Hepatocyte (in vitro differentiated cells): ENCODE measurements around the gene SYT3. TPM values are rescaled to one million over a fixed set of nuclear protein-coding genes. Genes with fewer than 3 reads are reported as not detected.

Experiments used
- DNase-seq: peaks from one replicate; pipeline ENCODE4 v3.0.0-alpha.2; 2016; ENCODE audit warnings: low spot score
- H2AFZ ChIP-seq: fragments of 200-600 bp; sonication (generic); 2 replicates; pipeline ENCODE4 v1.6.0; 2016; ENCODE audit warnings: antibody characterized with exemption, mild to moderate bottlenecking
- H3K27ac ChIP-seq: fragments of 200-600 bp; sonication (generic); 2 replicates; pipeline ENCODE4 v1.5.1; 2016; ENCODE audit warnings: mild to moderate bottlenecking
- H3K27me3 ChIP-seq: fragments of 200-600 bp; sonication (generic); 2 replicates; pipeline ENCODE4 v1.6.1; 2016
- H3K36me3 ChIP-seq: fragments of 200-600 bp; sonication (generic); replicated peaks from 2 replicates; pipeline ENCODE4 v1.5.1; 2016; ENCODE audit warnings: low read depth; ENCODE audit not compliant: insufficient read depth
- H3K4me1 ChIP-seq: fragments of 200-600 bp; sonication (generic); 2 replicates; pipeline ENCODE4 v1.5.1; 2016; ENCODE audit warnings: mild to moderate bottlenecking, moderate library complexity; ENCODE audit not compliant: insufficient read depth
- H3K4me2 ChIP-seq: fragments of 200-600 bp; sonication (generic); 2 replicates; pipeline ENCODE4 v1.6.0; 2016
- H3K4me3 ChIP-seq: fragments of 200-600 bp; sonication (generic); 2 replicates; pipeline ENCODE4 v1.5.1; 2016; ENCODE audit warnings: mild to moderate bottlenecking
- H3K79me2 ChIP-seq: fragments of 200-600 bp; sonication (generic); 2 replicates; pipeline ENCODE4 v1.6.0; 2017; ENCODE audit warnings: mild to moderate bottlenecking
- H3K9me2 ChIP-seq: fragments of 200-600 bp; sonication (generic); replicated peaks from 2 replicates; pipeline ENCODE4 v1.6.0; 2017; ENCODE audit warnings: mild to moderate bottlenecking; ENCODE audit not compliant: insufficient read depth
- H3K9me3 ChIP-seq: fragments of 200-600 bp; sonication (generic); 2 replicates; pipeline ENCODE4 v1.5.1; 2016; ENCODE audit warnings: low read depth, mild to moderate bottlenecking
- H4K20me1 ChIP-seq: fragments of 200-600 bp; sonication (generic); 2 replicates; pipeline ENCODE4 v1.6.0; 2016; ENCODE audit warnings: mild to moderate bottlenecking; ENCODE audit not compliant: insufficient read depth, poor library complexity, severe bottlenecking
- EZH2 ChIP-seq: fragments of 200-600 bp; sonication (generic); IDR thresholded peaks from 2 replicates; pipeline ENCODE4 v1.6.1; 2016; ENCODE audit warnings: antibody characterized with exemption, mild to moderate bottlenecking, borderline replicate concordance
- EZH2phosphoT487 ChIP-seq: fragments of 200-600 bp; sonication (generic); IDR thresholded peaks from one replicate; pipeline ENCODE4 v1.6.1; 2018; ENCODE audit warnings: antibody characterized with exemption, mild to moderate bottlenecking, low read depth, moderate library complexity; ENCODE audit not compliant: unreplicated experiment, severe bottlenecking
- WGBS: methylation state at CpG from one replicate; pipeline ENCODE4 v1.1.6; 2016; ENCODE audit warnings: low lambda C conversion rate; ENCODE audit errors: missing lambda C conversion rate; 5-methylcytosine and 5-hydroxymethylcytosine counted together
- polyA plus RNA-seq: library from polyadenylated mRNA; unstranded; fragments of >200 nt; fragmentation: Nextera tagmentation; extraction: Ambion mirVana; gene quantifications from 2 replicates; pipeline ENCODE4 v1.2.1, GENCODE V29; 2016
- total RNA-seq: library from RNA; depleted of rRNA; stranded (reverse); fragments of >200 nt; gene quantifications from 2 replicates; pipeline ENCODE4 v1.2.3, GENCODE V29; 2014
- TF ChIP-seq, protein P1 (sequence below): fragments of 200-600 bp; sonication (generic); IDR thresholded peaks from 2 replicates; pipeline ENCODE4 v1.5.1; 2016; ENCODE audit warnings: antibody characterized with exemption, mild to moderate bottlenecking; ENCODE audit not compliant: poor library complexity

SYT3 gene
- total and polyA plus RNA-seq, 2 experiments from 2014 or later, result 1.5 to 2.2 TPM

DNA sequence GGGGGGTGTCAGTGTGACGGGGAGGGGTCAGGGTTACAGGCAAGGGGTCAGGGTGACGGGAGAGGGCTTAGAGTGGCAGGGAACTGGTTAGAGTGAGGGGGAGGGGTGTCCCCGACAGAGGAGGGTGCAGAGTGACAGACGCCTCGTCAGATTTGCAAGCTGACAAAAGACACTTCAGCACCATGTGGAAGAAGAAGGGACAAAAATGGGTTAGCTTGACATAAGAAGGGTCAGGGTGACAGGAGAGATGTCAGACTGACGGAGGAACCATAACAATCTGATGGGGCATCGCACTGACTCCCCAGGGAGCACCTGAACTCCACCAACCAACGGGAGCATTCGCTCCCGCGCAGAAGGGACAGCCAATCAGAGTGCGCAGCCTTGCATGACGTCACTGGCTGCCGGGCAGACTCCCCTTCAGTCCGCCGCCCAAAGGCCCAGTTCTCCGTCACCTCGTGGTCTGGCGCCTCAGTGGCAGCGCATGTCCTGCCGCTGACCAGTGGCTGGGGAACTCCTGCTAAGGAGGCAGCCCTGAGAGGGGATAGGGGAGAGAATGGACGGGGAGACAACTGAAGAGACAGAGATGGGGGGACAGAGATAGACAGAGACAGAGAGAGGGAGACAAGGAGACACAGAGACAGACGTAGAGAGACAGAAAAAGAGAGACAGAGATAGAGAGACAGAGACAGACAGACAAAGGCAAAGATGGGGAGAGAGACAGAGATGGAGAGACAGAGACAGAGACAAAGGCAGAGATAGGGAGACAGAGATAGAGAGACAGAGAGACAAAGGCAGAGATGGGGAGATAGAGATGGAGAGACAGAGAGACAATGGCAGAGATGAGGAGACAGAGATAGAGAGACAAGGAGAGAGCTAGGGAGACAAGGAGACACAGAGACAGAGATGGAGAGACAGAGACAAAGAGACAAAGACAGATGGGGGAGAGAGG is 39.8 kb upstream of the SYT3 start:
- peak; percentile 86 for DNase-seq
- 26% methylated on average over 23 of the region's 23 CpGs for WGBS
- peaks cover 26% of the 10 kb centered on the region for H3K27me3 ChIP-seq

DNA sequence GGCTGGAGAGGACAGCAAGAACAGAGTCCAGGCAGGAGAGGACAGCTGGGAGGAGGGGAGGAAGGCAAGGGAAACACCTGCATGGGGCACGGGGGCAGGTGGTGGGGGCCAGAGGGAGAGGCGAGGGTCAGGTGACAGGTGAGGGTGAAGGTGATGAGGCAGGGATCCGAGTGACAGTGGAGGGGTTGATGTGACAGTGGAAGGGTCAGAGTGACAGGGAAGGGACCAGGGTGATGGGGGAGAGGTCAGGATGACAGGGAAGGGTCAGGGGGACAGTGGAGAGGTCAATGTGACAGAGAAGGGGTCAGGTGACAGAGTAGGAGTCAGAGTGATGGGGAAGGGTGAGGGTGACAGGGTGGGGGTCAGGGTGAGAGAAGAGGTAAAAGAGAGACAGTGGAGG is 38.6 kb upstream of the SYT3 start:
- H3K27me3 ChIP-seq, result peaks cover 20% of the 10 kb centered on the region
- TF ChIP-seq EZH2, result no peak
- TF ChIP-seq, protein P1, sequence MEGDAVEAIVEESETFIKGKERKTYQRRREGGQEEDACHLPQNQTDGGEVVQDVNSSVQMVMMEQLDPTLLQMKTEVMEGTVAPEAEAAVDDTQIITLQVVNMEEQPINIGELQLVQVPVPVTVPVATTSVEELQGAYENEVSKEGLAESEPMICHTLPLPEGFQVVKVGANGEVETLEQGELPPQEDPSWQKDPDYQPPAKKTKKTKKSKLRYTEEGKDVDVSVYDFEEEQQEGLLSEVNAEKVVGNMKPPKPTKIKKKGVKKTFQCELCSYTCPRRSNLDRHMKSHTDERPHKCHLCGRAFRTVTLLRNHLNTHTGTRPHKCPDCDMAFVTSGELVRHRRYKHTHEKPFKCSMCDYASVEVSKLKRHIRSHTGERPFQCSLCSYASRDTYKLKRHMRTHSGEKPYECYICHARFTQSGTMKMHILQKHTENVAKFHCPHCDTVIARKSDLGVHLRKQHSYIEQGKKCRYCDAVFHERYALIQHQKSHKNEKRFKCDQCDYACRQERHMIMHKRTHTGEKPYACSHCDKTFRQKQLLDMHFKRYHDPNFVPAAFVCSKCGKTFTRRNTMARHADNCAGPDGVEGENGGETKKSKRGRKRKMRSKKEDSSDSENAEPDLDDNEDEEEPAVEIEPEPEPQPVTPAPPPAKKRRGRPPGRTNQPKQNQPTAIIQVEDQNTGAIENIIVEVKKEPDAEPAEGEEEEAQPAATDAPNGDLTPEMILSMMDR, result no peak
- TF ChIP-seq EZH2phosphoT487, result no peak
- 67% methylated on average over 1 of the region's 3 CpGs for WGBS
- no peaks in the 10 kb centered on the region for H3K9me2 ChIP-seq
- no peak overlapping the region for H3K4me3 ChIP-seq
- DNase-seq, result no peak
- H4K20me1 ChIP-seq, result no peaks in the 10 kb centered on the region
- no peaks in the 10 kb centered on the region for H3K79me2 ChIP-seq
- H2AFZ ChIP-seq, result no peak overlapping the region
- H3K36me3 ChIP-seq, result no peaks in the 10 kb centered on the region
- no peaks in the 10 kb centered on the region for H3K9me3 ChIP-seq
- no peaks in the 10 kb centered on the region for H3K4me1 ChIP-seq
- H3K4me2 ChIP-seq, result no peak overlapping the region
- no peak overlapping the region for H3K27ac ChIP-seq

More for the DNA sequence above, 39.8 kb upstream of the SYT3 start:
- no peaks in the 10 kb centered on the region for H3K9me3 ChIP-seq
- no peaks in the 10 kb centered on the region for H3K9me2 ChIP-seq
- no peaks in the 10 kb centered on the region for H3K36me3 ChIP-seq
- no peaks in the 10 kb centered on the region for H3K4me1 ChIP-seq
- no peak for TF ChIP-seq EZH2
- TF ChIP-seq EZH2phosphoT487, result no peak
- TF ChIP-seq, protein P1, result no peak
- H3K27ac ChIP-seq, result no peak overlapping the region
- H2AFZ ChIP-seq, result no peak overlapping the region
- no peaks in the 10 kb centered on the region for H3K79me2 ChIP-seq
- H4K20me1 ChIP-seq, result no peaks in the 10 kb centered on the region
- H3K4me3 ChIP-seq, result no peak overlapping the region
- no peak overlapping the region for H3K4me2 ChIP-seq

DNA sequence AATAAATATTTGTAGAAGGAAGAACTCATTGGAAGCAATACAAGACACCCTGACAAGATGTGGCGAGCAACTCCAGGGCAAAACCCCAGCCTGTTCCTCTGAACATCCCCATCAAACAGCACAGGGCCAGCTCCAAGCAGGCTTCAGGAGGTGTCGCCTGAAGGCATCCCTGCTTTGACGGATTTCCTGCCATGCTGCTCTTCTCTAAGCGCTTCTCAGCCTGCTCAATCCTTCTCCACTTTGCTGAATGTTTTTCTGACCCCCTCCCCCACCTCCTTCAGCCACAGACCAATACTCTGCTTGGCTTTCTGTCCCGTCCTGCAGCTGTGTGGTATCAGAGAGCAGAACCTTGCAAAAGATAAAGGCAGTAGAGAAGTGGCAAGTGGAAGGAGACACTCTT is 38.0 kb upstream of the SYT3 start:
- H3K4me1 ChIP-seq, result no peaks in the 10 kb centered on the region
- H3K9me2 ChIP-seq, result no peaks in the 10 kb centered on the region
- no peak overlapping the region for H2AFZ ChIP-seq
- DNase-seq, result no peak
- no peak overlapping the region for H3K27ac ChIP-seq
- no peaks in the 10 kb centered on the region for H3K79me2 ChIP-seq
- 29% methylated on average over 5 of the region's 5 CpGs for WGBS
- no peak overlapping the region for H3K4me2 ChIP-seq
- H4K20me1 ChIP-seq, result no peaks in the 10 kb centered on the region
- H3K27me3 ChIP-seq, result peaks cover 24% of the 10 kb centered on the region
- H3K9me3 ChIP-seq, result no peaks in the 10 kb centered on the region
- H3K4me3 ChIP-seq, result no peak overlapping the region
- no peaks in the 10 kb centered on the region for H3K36me3 ChIP-seq
- TF ChIP-seq EZH2phosphoT487 (no peak), EZH2 (no peak)
- TF ChIP-seq, protein P1, result no peak
